Stimulated activated CD8-positive, alpha-beta memory T cell treated with anti-CD3 and anti-CD28 coated beads, Interleukin-4, amount 100 ng/mL, for 1 hour (primary cell): ENCODE measurements around the gene PDE3B.
"Not testable (repeated sequence)": the region's sequence is repeated elsewhere in the genome, so short reads cannot be mapped to it uniquely, and the experiment has no call there.

Experiments
- DNase-seq, 2 donors: peaks; one replicate each; pipeline ENCODE4 v3.0.0-alpha.2; 2020; ENCODE audit warnings: low read depth in 2 of 2, low spot score in 1 of 2

Gene PDE3B

GRCh38 chr11:14673824-14674405, 30.3 kb downstream of the PDE3B start:
- no peak for DNase-seq

- DNase-seq, result no peak
Measured at GRCh38 chr11:14676068-14676467, 32.5 kb downstream of the PDE3B start.

- DNase-seq, result no peak
Measured at GRCh38 chr11:14677146-14677545, 33.5 kb downstream of the PDE3B start.

- DNase-seq, result no peak
Measured at GRCh38 chr11:14678350-14678749, 34.7 kb downstream of the PDE3B start.

GRCh38 chr11:14679662-14680061, 36.1 kb downstream of the PDE3B start:
- no peak for DNase-seq

GRCh38 chr11:14684234-14684915, 40.8 kb downstream of the PDE3B start:
- DNase-seq, result not testable (repeated sequence)

- DNase-seq, result no peak
Measured at GRCh38 chr11:14687456-14687855, 43.9 kb downstream of the PDE3B start.

GRCh38 chr11:14687943-14688627, 44.5 kb downstream of the PDE3B start:
- DNase-seq, result no peak

GRCh38 chr11:14695656-14696055, 52.1 kb downstream of the PDE3B start:
- DNase-seq, result not testable (repeated sequence)

- no peak for DNase-seq
Measured at GRCh38 chr11:14698771-14699170, 55.2 kb downstream of the PDE3B start.

- no peak for DNase-seq
Measured at GRCh38 chr11:14700593-14700992, 57.0 kb downstream of the PDE3B start.

- no peak for DNase-seq
Measured at GRCh38 chr11:14702760-14703159, 59.2 kb downstream of the PDE3B start.

GRCh38 chr11:14703731-14704130, 60.1 kb downstream of the PDE3B start:
- DNase-seq, result no peak

GRCh38 chr11:14705067-14705466, 61.5 kb downstream of the PDE3B start:
- DNase-seq, result no peak

- no peak for DNase-seq
Measured at GRCh38 chr11:14713496-14714244, 70.1 kb downstream of the PDE3B start.

GRCh38 chr11:14715669-14716068, 72.1 kb downstream of the PDE3B start:
- DNase-seq, result not testable (repeated sequence)

GRCh38 chr11:14722496-14722895, 78.9 kb downstream of the PDE3B start:
- no peak for DNase-seq

- DNase-seq, result no peak
Measured at GRCh38 chr11:14725150-14725549, 81.5 kb downstream of the PDE3B start.

- no peak for DNase-seq
Measured at GRCh38 chr11:14727215-14727614, 83.6 kb downstream of the PDE3B start.

GRCh38 chr11:14727746-14728145, 84.1 kb downstream of the PDE3B start:
- DNase-seq, result no peak

GRCh38 chr11:14740539-14740938, 96.9 kb downstream of the PDE3B start:
- DNase-seq, result not testable (repeated sequence)

- no peak for DNase-seq
Measured at GRCh38 chr11:14741195-14741594, 97.6 kb downstream of the PDE3B start.
